Endothelial cell of hepatic sinusoid (primary cell): ENCODE measurements around the gene SLC7A5.
"Not testable (repeated sequence)": the region's sequence is repeated elsewhere in the genome, so short reads cannot be mapped to it uniquely, and the experiment has no call there.

Experiments
- in situ Hi-C: cut with HindIII; loops from 2 replicates; pipeline ENCODE4 v1.10.0; 2017; ENCODE audit warnings: low sequenced_read_pairs

The SLC7A5 gene

GRCh38 chr16:87861300-87862099 is 7.8 kb downstream of the SLC7A5 start:
- in situ Hi-C loops: not testable (repeated sequence)

GRCh38 chr16:87860553-87861299 is 8.6 kb downstream of the SLC7A5 start:
- in situ Hi-C loops: no loop called here

- in situ Hi-C loops: not testable (repeated sequence)
These were observed 10.9 kb downstream of the SLC7A5 start for GRCh38 chr16:87858151-87858993.

GRCh38 chr16:87856791-87857228 is 12.5 kb downstream of the SLC7A5 start:
- in situ Hi-C loops: no loop called here

GRCh38 chr16:87855852-87856715 is 13.2 kb downstream of the SLC7A5 start:
- in situ Hi-C loops: no loop called here

- in situ Hi-C loops: no loop called here
These were observed 14.2 kb downstream of the SLC7A5 start for GRCh38 chr16:87854907-87855683.

- in situ Hi-C loops: no loop called here
These were observed 15.0 kb downstream of the SLC7A5 start for GRCh38 chr16:87854053-87854906.

GRCh38 chr16:87853411-87854052 is 15.8 kb downstream of the SLC7A5 start:
- in situ Hi-C loops: no loop called here

GRCh38 chr16:87851601-87852000 is 17.7 kb downstream of the SLC7A5 start:
- in situ Hi-C loops: no loop called here

- in situ Hi-C loops: no loop called here
These were observed 18.1 kb downstream of the SLC7A5 start for GRCh38 chr16:87851141-87851587.

- in situ Hi-C loops: no loop called here
These were observed 19.0 kb downstream of the SLC7A5 start for GRCh38 chr16:87850009-87851006.

GRCh38 chr16:87849419-87850008 is 19.8 kb downstream of the SLC7A5 start:
- in situ Hi-C loops: loop anchor here (5.0 kb wide), 1 partner anchor 47 kb away; no protein-coding TSS in a partner anchor

- in situ Hi-C loops: loop anchor here (5.0 kb wide), 1 partner anchor 47 kb away; no protein-coding TSS in a partner anchor
These were observed 20.5 kb downstream of the SLC7A5 start for GRCh38 chr16:87848676-87849345.

- in situ Hi-C loops: loop anchor here (5.0 kb wide), 1 partner anchor 46 kb away; no protein-coding TSS in a partner anchor
These were observed 21.3 kb downstream of the SLC7A5 start for GRCh38 chr16:87847785-87848675.

- in situ Hi-C loops: loop anchor here (5.0 kb wide), 1 partner anchor 45 kb away; no protein-coding TSS in a partner anchor
These were observed 21.9 kb downstream of the SLC7A5 start for GRCh38 chr16:87847467-87847784.
